Measurements from ENCODE around the gene PRXL2B. TPM values are rescaled to one million over a fixed set of nuclear protein-coding genes. Genes with fewer than 3 reads are reported as not detected.

Gene PRXL2B
- total and polyA plus RNA-seq, 10 of the 15 experiments (the other 5 are each of a cell fraction or from before 2014, with no cell fraction given), result 0.44 to 5.6 (median 4.0) TPM

DNA sequence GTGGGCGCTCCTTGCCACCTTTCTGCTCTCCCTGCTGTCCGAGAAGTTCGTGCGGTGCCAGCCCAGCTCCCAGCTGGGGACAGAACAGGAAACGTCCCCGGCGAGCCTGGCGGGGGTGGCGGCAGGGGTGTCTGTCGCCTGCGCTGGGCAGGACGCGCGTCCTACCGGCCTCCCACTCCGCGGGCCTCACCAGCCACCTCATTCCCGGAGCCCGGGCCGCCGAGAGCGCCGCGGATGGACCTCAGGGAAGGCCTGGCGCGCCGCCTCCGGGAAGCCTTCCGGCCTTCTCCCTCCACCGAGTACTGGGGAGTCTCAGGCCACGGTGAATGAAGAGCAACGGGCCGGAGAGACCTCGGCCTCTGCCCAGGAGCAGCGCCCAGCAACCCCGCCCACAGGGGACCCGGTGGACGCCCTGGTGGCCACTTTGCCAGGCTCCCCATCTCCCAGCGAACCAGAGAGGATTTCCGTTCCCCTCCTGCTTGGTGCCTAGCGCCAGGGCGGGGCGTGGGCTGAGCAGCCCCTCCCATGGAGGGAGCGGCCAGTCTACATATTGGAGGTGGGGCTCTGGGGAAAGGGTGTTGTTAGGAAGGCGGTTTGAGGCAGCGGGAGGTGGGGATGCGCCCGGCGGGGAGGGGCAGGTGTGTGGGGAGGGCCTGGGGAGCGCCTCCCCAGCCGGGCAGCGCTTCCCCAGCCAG, 39.9 kb upstream of the PRXL2B start (continued):
- TF ChIP-seq ZNF687 (IDR thresholded peaks at IDR 0.05) (no peak), PAX5 (IDR thresholded peaks at IDR 0.05; ENCODE audit: borderline replicate concordance, low read depth, low read length) (no peak), STAT1 (conservative IDR thresholded peaks at IDR 0.05) (no peak), SMARCA5 (IDR thresholded peaks at IDR 0.05) (peak; percentile 90), SREBF1 (IDR thresholded peaks at IDR 0.05; ENCODE audit: low read length) (no peak)

All from GM12878 (cell line).